GM18907 (cell line): ENCODE results near the gene BATF3.
A peak's percentile ranks its signal among the peaks of the same experiment; 100 is the strongest.
"Not testable (repeated sequence)": the region's sequence is repeated elsewhere in the genome, so short reads cannot be mapped to it uniquely, and the experiment has no call there.

ENCODE experiments used
- ATAC-seq: cut with Tn5 transposase; IDR thresholded peaks from one replicate; pipeline ENCODE4 v1.9.1; 2021; ENCODE audit warnings: mild to moderate bottlenecking, moderate library complexity; ENCODE audit not compliant: unreplicated experiment

The BATF3 gene

GRCh38 chr1:212665241-212666115 is 34.2 kb downstream of the BATF3 start:
- peak; percentile 91 for ATAC-seq

- peak; percentile 6 for ATAC-seq
Measured at GRCh38 chr1:212664409-212665199, 35.0 kb downstream of the BATF3 start.

- not testable (repeated sequence) for ATAC-seq
Measured at GRCh38 chr1:212658250-212658649, 41.4 kb downstream of the BATF3 start.

- ATAC-seq = no peak
Measured at GRCh38 chr1:212656730-212657129, 42.9 kb downstream of the BATF3 start.

GRCh38 chr1:212655668-212656440 is 43.8 kb downstream of the BATF3 start:
- ATAC-seq = no peak

GRCh38 chr1:212652609-212653008 is 47.0 kb downstream of the BATF3 start:
- ATAC-seq = no peak

GRCh38 chr1:212651977-212652376 is 47.7 kb downstream of the BATF3 start:
- ATAC-seq = no peak

- ATAC-seq = no peak
Measured at GRCh38 chr1:212651521-212651920, 48.1 kb downstream of the BATF3 start.

GRCh38 chr1:212650228-212650627 is 49.4 kb downstream of the BATF3 start:
- ATAC-seq = no peak

GRCh38 chr1:212649020-212649419 is 50.6 kb downstream of the BATF3 start:
- no peak for ATAC-seq

- ATAC-seq = no peak
Measured at GRCh38 chr1:212648431-212648830, 51.2 kb downstream of the BATF3 start.

- ATAC-seq = no peak
Measured at GRCh38 chr1:212647004-212647403, 52.6 kb downstream of the BATF3 start.

GRCh38 chr1:212646588-212646987 is 53.1 kb downstream of the BATF3 start:
- no peak for ATAC-seq

GRCh38 chr1:212645546-212646543 is 53.8 kb downstream of the BATF3 start:
- ATAC-seq = no peak

GRCh38 chr1:212644866-212645545 is 54.6 kb downstream of the BATF3 start:
- ATAC-seq = no peak

- ATAC-seq = no peak
Measured at GRCh38 chr1:212643877-212644276, 55.8 kb downstream of the BATF3 start.

- no peak for ATAC-seq
Measured at GRCh38 chr1:212641956-212642355, 57.7 kb downstream of the BATF3 start.

GRCh38 chr1:212640223-212640878 is 59.3 kb downstream of the BATF3 start:
- ATAC-seq = no peak

GRCh38 chr1:212639524-212639923 is 60.1 kb downstream of the BATF3 start:
- not testable (repeated sequence) for ATAC-seq
